ENCODE results near the gene CNTN4.

Gene CNTN4

DNA sequence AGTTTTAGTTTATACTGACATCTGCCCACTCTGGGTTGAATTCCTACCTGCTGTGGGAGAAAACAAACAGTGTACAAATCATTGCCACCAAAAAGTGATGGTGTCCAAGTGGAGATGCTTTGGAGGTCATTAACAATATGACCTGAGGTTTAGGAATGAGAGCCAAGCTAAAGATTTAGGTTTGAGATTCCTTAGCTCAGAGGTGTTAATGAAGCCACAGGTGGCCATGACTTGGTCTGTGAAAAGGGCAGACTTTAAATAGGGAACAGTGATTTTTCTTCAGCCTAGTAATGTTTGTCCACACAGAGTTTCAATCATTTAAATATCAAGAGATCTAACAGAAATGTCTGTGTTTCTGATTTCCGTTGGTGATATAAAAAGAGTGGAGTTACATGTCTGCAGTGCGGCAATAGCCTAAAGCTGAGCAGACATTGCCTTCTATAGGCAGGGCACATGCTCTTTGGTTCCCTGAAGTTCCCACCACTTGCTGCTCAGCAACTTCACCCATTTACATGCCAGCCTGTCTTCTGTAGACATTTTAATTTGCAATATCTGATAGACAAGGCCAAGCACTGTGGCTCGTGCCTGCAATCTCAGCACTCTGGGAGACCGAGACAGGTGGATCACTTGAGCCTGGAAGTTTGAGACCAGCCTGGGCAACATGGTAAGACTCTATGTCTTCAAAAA lies 588.3 kb downstream of the CNTN4 start:
- no peak for DNase-seq (ENCODE audit: low spot score)

GRCh38 chr3:2697589-2697988 lies 598.9 kb downstream of the CNTN4 start:
- no peak for DNase-seq (ENCODE audit: low spot score)

- DNase-seq (ENCODE audit: low spot score): no peak
Observed at GRCh38 chr3:2701471-2701870, 602.8 kb downstream of the CNTN4 start.

- DNase-seq (ENCODE audit: low spot score): no peak
Observed at GRCh38 chr3:2706144-2706835, 607.6 kb downstream of the CNTN4 start.

DNA sequence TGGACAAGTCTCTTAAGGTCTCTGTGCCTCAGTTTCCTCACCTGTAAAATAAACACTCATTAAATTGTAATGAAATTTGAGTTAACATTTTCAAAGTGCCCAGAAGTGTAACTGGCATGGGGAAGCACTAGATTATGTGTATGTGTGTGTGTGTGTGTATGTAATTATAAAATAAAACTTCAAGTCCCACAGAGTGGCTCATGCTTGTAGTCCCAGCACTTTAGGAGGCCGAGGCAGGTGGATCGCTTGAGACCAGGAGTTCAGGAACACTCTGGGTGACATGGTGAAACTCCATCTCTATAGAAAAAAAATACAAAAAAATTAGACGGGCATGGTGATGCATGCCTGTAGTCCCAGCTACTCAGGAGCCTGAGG lies 608.2 kb downstream of the CNTN4 start:
- no peak for DNase-seq (ENCODE audit: low spot score)

DNA sequence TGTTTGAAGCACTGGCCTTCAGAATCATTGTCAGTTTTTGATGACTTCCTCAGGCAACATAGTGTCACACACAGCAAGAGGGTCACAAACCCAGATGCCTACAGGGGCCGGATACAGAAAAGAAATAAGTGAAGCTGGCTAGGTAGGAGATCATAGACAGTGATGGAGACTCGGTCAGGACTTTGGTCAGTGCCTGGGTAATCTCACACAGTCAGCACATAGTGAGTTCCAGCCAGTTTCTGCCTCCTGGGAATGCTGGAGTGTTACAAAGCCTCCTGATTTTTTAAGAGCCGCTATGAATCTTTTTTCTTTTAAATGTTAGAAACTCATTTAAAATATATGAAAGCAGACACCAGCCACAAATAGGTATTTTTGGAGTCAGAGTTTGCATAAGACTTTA lies 612.4 kb downstream of the CNTN4 start:
- DNase-seq (ENCODE audit: low spot score): no peak

DNA sequence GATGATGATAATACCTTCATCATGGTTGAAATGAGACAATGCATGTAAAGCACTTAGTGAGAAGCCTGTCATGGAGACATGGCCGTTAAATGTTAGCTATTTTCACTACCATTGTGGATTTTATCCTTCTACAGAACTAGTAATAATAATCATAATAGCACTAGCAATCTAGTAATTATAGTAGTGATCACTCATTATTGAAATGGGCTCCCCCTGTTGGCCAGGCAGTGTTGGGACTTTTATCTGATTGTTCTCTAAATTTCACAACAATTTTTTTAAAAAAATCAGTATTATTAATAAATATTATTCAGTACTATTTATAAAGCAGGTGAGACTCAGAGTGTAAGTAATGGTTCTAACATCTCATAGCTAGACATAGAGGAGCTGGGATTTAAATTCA lies 615.3 kb downstream of the CNTN4 start:
- DNase-seq (ENCODE audit: low spot score): no peak

DNA sequence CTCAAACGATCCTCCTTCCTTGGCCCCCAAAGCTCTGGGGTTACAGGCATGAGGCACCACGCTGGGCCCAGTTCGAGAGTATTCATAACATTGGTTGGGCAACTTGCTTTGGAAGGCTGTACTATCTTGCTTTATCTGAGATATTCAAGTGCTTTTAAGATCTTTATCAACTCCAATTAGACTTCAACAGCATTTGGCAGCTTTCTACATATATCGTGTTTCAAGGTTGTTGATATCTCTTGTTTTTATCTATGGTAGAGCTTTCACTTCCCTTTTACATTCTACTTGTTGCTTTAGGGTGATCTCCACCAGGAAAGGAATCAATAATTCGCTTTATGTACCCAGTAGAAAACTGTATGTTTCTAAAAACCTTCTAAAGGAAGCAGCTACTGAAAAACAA lies 616.2 kb downstream of the CNTN4 start:
- no peak for DNase-seq (ENCODE audit: low spot score)

DNA sequence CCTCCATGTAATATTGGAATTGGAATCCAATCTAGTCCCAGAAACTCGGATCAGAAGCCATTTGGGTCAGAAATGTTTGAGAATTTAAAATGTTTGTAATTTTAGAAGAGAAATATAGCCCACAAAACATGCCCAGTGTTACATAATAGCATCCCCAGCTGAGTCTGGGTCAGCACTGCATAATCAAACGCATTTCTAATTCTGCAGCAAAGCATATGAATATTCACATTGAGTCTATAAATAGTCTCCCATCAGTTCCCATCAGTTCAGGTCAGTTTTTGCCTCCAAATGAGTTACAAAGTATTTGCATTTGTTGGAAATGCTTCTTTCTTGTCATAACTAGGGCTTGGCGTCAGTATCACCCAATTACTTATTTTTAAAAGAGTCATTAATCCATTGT lies 628.4 kb downstream of the CNTN4 start:
- DNase-seq (ENCODE audit: low spot score): no peak

GRCh38 chr3:2727610-2728318 lies 629.1 kb downstream of the CNTN4 start:
- DNase-seq (ENCODE audit: low spot score): no peak

DNA sequence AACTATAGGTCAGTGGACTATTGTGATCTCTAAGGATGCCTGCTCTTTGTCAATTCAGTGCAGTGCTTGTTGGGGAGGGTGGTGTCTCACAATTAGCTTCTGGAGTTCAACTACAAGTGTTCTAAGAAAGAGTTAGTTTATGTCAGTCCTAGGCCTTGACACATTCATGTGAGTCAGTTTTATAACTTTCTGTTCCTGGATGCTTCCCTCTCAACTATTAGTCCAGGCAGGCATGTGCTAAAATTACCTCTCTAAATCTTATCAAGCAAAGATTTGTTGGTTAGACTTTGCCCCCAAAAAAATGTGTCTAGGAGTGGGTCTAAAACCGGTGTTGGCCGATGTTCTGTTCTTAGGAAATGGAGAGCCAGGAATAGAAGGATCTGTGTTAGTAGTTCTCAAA lies 633.2 kb downstream of the CNTN4 start:
- DNase-seq (ENCODE audit: low spot score): no peak

DNA sequence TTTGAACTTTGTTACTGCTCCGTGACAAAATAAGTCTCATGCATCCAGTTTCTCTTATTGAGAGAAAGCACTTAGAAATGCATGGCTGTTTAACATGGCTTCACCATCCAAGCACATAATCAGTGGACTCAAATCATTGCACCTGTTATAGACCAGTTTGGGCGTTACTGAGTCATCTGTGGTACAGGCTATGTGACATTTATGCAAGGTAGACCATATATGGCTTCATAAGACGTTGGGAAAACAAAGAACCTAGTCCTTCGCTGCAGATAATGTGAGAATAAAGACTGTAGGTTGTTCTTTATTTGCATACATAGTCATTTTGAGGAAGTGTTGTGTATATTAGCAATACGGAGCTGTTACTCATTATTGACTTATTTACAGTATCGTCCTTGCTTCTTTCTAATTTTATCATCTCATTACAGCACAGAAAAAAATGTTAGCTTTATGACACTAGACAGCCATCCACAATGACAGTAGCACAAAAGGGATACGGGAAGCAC lies 636.8 kb downstream of the CNTN4 start:
- DNase-seq (ENCODE audit: low spot score): no peak

- DNase-seq (ENCODE audit: low spot score): no peak
Observed at GRCh38 chr3:2741516-2741915, 642.9 kb downstream of the CNTN4 start.

DNA sequence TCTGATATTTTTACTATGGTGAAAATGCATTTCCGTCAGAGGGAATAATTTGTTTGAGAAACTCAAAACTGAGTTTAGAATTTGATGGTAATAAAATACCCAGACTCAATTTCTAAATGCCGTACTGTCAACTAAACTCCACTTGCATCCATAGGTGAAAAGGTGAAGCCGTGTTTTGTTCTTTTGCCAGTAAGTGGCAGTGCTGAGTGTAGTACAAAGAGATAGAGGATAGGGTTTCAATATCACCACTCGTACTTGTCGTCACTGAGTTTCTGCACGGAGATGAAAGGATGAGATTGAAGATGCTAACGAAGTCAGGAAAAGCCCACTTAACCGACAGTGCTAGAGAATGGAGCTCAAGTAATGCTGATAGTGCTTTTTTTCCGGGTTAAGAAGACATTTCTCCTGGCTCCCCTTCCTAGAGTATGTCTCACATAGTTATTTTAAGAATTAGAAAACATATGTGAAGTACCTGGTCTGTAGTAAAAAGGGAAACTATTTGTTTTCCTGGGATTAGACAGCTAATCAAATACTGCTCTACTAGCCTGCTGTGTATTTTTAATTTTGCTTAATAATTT lies 666.4 kb downstream of the CNTN4 start:
- DNase-seq (ENCODE audit: low spot score): no peak

DNA sequence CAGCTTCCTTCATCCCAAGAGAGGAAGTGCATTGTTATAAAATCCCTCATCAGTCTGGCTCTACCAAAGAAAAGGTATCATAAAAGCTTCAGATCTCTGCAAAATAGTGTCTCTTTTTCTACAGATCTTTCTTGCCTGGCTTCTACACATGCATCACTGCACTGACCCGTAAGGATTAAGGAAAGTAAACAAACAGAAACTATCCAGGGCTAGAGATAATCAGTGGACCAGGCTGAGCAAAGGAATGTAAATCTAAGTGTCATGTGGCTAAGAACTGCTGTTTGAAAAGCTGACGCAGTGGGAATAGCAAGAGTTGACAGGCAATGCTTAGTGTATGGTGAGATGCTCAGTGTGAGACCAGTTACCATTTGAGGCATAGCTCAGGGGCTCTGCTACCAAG lies 671.8 kb downstream of the CNTN4 start:
- no peak for DNase-seq (ENCODE audit: low spot score)

DNA sequence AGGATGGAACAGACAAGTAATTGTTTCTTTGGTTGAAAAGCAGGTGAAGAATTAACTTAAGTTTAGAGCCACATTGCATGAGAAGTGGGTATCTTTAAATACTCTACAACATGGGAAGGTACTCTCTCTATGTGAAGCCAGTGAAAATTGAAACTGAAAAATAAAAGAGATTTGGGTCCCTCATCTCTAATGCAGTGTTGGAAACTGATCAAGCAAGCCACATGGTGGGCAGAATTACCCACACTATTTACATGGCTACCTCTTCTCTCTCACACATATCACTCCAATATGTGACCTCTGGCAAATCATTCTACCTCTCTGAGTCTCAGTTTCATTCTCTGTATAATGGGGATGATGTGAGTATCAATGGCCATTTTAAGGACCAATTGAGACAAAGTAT lies 672.5 kb downstream of the CNTN4 start:
- no peak for DNase-seq (ENCODE audit: low spot score)

DNA sequence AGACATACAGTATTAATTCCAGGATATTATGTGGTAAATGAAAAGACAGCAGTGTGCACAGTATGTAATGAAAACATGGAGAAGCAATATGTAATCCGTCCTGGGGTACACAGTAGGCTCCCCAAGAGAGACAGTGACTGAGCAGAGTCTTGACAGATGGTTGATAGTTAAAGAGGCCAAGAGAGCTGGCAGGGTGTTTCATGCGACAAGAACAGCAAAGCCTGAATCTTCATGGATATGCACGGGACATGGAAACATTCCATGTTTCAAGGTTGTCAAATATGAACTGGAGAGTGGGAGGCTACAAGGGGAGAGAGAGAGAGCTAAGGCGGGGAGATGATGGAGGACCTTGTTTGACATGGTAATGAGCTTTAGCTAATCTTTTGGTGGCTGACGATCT lies 673.1 kb downstream of the CNTN4 start:
- no peak for DNase-seq (ENCODE audit: low spot score)

DNA sequence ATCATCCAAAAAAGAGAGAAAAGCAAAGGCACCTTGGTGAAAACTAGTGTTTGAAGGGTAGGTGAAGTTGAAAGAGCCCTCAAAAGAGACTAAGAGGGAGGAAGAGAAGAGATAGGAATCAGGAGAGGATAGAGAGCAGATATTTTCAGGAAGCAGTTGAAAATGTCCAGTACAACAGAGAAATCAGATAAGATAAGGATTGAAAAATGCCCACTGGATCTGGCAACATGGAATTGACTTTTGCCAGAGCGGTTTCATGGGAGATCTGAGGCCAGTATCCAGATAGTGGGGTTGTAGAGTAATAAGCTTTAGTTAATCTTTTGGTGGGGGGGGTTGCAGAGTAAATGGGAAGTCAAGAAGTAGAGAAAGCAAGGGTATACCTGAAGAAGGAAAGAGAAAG lies 674.1 kb downstream of the CNTN4 start:
- no peak for DNase-seq (ENCODE audit: low spot score)

- no peak for DNase-seq (ENCODE audit: low spot score)
Observed at GRCh38 chr3:2774481-2775249, 676.0 kb downstream of the CNTN4 start.

DNA sequence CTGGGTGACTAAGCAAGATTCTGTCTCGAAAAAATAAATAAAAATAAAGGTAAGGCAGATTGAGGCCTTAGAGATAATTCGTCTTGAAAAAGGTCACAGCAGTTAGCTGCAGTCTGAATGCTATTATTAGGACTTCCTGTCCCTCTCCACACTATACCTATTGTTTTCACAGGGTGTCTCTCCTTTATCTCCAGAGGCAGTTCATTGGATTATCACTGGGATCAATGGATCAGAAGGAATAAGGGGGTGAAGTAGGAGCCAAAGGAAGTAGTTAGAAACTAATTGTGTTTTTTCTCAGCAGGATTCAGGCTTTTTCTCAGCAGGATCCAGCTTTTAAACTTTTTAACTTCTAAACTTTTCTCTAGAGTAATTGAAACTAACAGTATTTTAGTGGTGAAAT lies 684.6 kb downstream of the CNTN4 start:
- no peak for DNase-seq (ENCODE audit: low spot score)

GRCh38 chr3:2784627-2785026 lies 686.0 kb downstream of the CNTN4 start:
- no peak for DNase-seq (ENCODE audit: low spot score)

GRCh38 chr3:2790266-2790815 lies 691.7 kb downstream of the CNTN4 start:
- no peak for DNase-seq (ENCODE audit: low spot score)
